B cell (primary cell): ENCODE data around the gene DAB2IP. TPM values are rescaled to one million over a fixed set of nuclear protein-coding genes. Genes with fewer than 3 reads are reported as not detected.

Experiments
- ATAC-seq: fragments of 200-7000 bp; cut with Tn5 transposase; one replicate; pipeline ENCODE4 v1.10.0; 2021; ENCODE audit warnings: low read depth, mild to moderate bottlenecking, moderate number of reproducible peaks, moderate library complexity
- CTCF ChIA-PET: fragments of 350-600 bp; sonication (Branson Sonifier 250); formaldehyde crosslinking; loops from one replicate; lab custom pipeline; 2021; ENCODE audit warnings: antibody characterized with exemption, inconsistent platforms; lab: Charles Lee
- POLR2A ChIA-PET: fragments of 350-600 bp; sonication (Branson Sonifier 250); formaldehyde crosslinking; loops from one replicate; lab custom pipeline; 2021; ENCODE audit warnings: antibody characterized with exemption; lab: Charles Lee
- DNase-seq: peaks from one replicate; pipeline ENCODE4 v3.0.0; 2013
- H2AFZ ChIP-seq: 2 replicates; pipeline ENCODE4 v1.6.1; 2012; ENCODE audit warnings: mild to moderate bottlenecking, low read depth, low read length; ENCODE audit not compliant: insufficient read depth, poor library complexity, severe bottlenecking
- H3K27ac ChIP-seq, 2 donors: 1 replicate in 1 of 2; 2 replicates in 1 of 2; pipeline ENCODE4 v1.5.1; 2012 to 2013; ENCODE audit warnings: low read length in 2 of 2, mild to moderate bottlenecking in 2 of 2, moderate library complexity in 1 of 2
- H3K27me3 ChIP-seq, 4 experiments: fragments of 200-600 bp in 1 of 4; sonication (generic) in 1 of 4; replicated peaks in 1 of 4; 1 replicate in 2 of 4; 2 replicates in 2 of 4; pipeline versions ENCODE4 v1.6.1 to v1.7.0; 2013 to 2016; ENCODE audit warnings: low read length in 3 of 4, mild to moderate bottlenecking in 2 of 4, mixed read lengths in 1 of 4, moderate library complexity in 1 of 4; ENCODE audit not compliant: insufficient read depth in 4 of 4, control insufficient read depth in 3 of 4; ENCODE audit errors: control extremely low read depth in 1 of 4
- H3K36me3 ChIP-seq, 2 experiments: replicated peaks in 1 of 2; 1 replicate in 1 of 2; 2 replicates in 1 of 2; pipeline versions ENCODE4 v1.6.1 to v1.7.1; 2013; ENCODE audit warnings: low read length in 1 of 2; ENCODE audit not compliant: insufficient read depth in 2 of 2, control insufficient read depth in 1 of 2; ENCODE audit errors: control extremely low read depth in 1 of 2, extremely low read depth in 1 of 2
- H3K4me1 ChIP-seq, 2 donors: fragments of 200-600 bp in 1 of 2; sonication (generic) in 1 of 2; 1 replicate in 1 of 2; 2 replicates in 1 of 2; pipeline versions ENCODE4 v1.5.1 to v1.6.1; 2013 to 2017; ENCODE audit warnings: low read length in 2 of 2; ENCODE audit not compliant: control insufficient read depth in 2 of 2, insufficient read depth in 2 of 2
- H3K4me2 ChIP-seq: replicated peaks from 2 replicates; pipeline ENCODE3; 2012; ENCODE audit warnings: mild to moderate bottlenecking, low read depth, low read length; ENCODE audit not compliant: poor library complexity, severe bottlenecking
- H3K4me3 ChIP-seq, 5 experiments: fragments of 200-600 bp in 1 of 5; sonication (generic) in 1 of 5; 1 replicate in 3 of 5; 2 replicates in 2 of 5; pipeline versions ENCODE4 v1.5.1 to v1.7.0; 2011 to 2016; ENCODE audit warnings: low read length in 4 of 5, mild to moderate bottlenecking in 4 of 5, low read depth in 2 of 5, control low read depth in 1 of 5, moderate library complexity in 1 of 5; ENCODE audit not compliant: insufficient read depth in 1 of 5; ENCODE audit errors: control extremely low read depth in 1 of 5, extremely low read depth in 1 of 5
- H3K79me2 ChIP-seq: fragments of 200-600 bp; sonication (generic); one replicate; pipeline ENCODE4 v1.6.0; 2016; ENCODE audit warnings: low read length; ENCODE audit not compliant: control insufficient read depth, insufficient read depth
- H3K9ac ChIP-seq: fragments of 200-600 bp; sonication (generic); 2 replicates; pipeline ENCODE4 v1.6.1; 2017; ENCODE audit warnings: mild to moderate bottlenecking, low read length, moderate library complexity
- H3K9me3 ChIP-seq, 3 donors: one replicate each; pipeline versions ENCODE4 v1.6.1 to v1.7.1; 2013; ENCODE audit warnings: low read length in 2 of 3; ENCODE audit not compliant: control insufficient read depth in 2 of 3, insufficient read depth in 1 of 3; ENCODE audit errors: control extremely low read depth in 1 of 3
- H4K20me1 ChIP-seq: 2 replicates; pipeline ENCODE4 v1.6.0; 2012; ENCODE audit warnings: mild to moderate bottlenecking, low read length; ENCODE audit not compliant: insufficient read depth, control insufficient read depth, poor library complexity, severe bottlenecking
- H3K27ac Mint-ChIP-seq: one replicate; pipeline ENCODE4 v1.8.0; 2021; ENCODE audit warnings: mixed read lengths
- H3K27me3 Mint-ChIP-seq: one replicate; pipeline ENCODE4 v1.8.0; 2021; ENCODE audit warnings: mixed read lengths
- H3K4me1 Mint-ChIP-seq: one replicate; pipeline ENCODE4 v1.8.0; 2021; ENCODE audit warnings: mixed read lengths
- H3K4me3 Mint-ChIP-seq: one replicate; pipeline ENCODE4 v1.8.0; 2021; ENCODE audit warnings: mixed read lengths
- H3K9me3 Mint-ChIP-seq: one replicate; pipeline ENCODE4 v1.8.0; 2022; ENCODE audit warnings: mixed read lengths; ENCODE audit not compliant: insufficient read depth
- EZH2 ChIP-seq: IDR thresholded peaks from 2 replicates; pipeline ENCODE4 v1.6.1; 2012; ENCODE audit warnings: borderline replicate concordance, low read depth, mild to moderate bottlenecking, moderate library complexity, low read length; ENCODE audit not compliant: insufficient read depth, poor library complexity, severe bottlenecking
- WGBS: methylation state at CpG from one replicate; pipeline ENCODE4 v1.1.5; 2013; ENCODE audit warnings: missing lambda C conversion rate; ENCODE audit not compliant: insufficient coverage; 5-methylcytosine and 5-hydroxymethylcytosine counted together
- intact Hi-C: fragments of 100-400 bp; cut with micrococcal nuclease; formaldehyde crosslinking; loops from one replicate; pipeline ENCODE4 v1.10.0; 2022
- polyA plus RNA-seq: library from polyadenylated mRNA; depleted of rRNA; stranded (reverse); fragments of >200 nt; gene quantifications from 2 replicates; pipeline ENCODE4 v1.2.3, GENCODE V29; 2012
- total RNA-seq, 2 donors: library from RNA; stranded (reverse); fragments of 120-200 nt in 1 of 2; gene quantifications; 1 replicate in 1 of 2; 2 replicates in 1 of 2; pipeline versions ENCODE4 v1.2.3 to v1.2.4, GENCODE V29; 2013 to 2022
- TF ChIP-seq, protein P1 (sequence below): fragments of 200-600 bp; IDR thresholded peaks from one replicate; pipeline ENCODE4 v1.8.0; 2022; ENCODE audit warnings: antibody characterized with exemption, mild to moderate bottlenecking

The DAB2IP gene
- total and polyA plus RNA-seq, 2 donors (not counting 1 experiment from before 2014, with no cell fraction given): 1.1 to 3.9 TPM

DNA sequence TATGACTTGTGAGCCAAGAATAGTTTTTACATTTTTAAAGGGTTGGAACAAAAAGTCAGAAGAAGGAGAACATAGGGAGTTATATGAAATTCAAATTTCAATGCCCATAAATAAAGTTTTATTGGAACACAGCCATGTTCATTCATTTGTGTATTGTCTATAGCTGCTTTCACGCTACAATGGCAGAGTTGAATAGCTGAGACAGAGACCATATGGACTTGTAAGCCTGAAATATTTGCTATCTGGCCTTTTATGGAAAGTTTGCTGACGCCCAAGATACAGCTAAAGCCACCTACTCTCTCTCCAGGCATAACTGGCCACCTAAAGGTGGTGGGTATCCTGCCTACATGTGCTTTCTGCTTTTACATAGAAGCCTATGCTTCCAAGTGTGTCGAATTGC, 10.9 kb downstream of the DAB2IP start:
- Mint-ChIP-seq H3K4me1 (no peaks in the 10 kb centered on the region), H3K9me3 (no peaks in the 10 kb centered on the region), H3K27me3 (peaks cover 55% of the 10 kb centered on the region), H3K27ac (no peak overlapping the region), H3K4me3 (no peak overlapping the region)
- Histone ChIP-seq H2AFZ (no peak overlapping the region), H3K4me3 (no peak overlapping the region), H3K27me3 (peaks cover 0 to 15% (median 4%) of the 10 kb centered on the region in 4 experiments), H3K27ac (no peak overlapping the region), H3K36me3 (no peaks in the 10 kb centered on the region), H3K4me2 (no peak overlapping the region), H4K20me1 (no peaks in the 10 kb centered on the region), H3K79me2 (no peaks in the 10 kb centered on the region), H3K9ac (no peak overlapping the region), H3K9me3 (no peaks in the 10 kb centered on the region), H3K4me1 (no peaks in the 10 kb centered on the region)
- POLR2A ChIA-PET: no interaction called here
- DNase-seq (no peak), ATAC-seq (no peak)
- TF ChIP-seq, protein P1, sequence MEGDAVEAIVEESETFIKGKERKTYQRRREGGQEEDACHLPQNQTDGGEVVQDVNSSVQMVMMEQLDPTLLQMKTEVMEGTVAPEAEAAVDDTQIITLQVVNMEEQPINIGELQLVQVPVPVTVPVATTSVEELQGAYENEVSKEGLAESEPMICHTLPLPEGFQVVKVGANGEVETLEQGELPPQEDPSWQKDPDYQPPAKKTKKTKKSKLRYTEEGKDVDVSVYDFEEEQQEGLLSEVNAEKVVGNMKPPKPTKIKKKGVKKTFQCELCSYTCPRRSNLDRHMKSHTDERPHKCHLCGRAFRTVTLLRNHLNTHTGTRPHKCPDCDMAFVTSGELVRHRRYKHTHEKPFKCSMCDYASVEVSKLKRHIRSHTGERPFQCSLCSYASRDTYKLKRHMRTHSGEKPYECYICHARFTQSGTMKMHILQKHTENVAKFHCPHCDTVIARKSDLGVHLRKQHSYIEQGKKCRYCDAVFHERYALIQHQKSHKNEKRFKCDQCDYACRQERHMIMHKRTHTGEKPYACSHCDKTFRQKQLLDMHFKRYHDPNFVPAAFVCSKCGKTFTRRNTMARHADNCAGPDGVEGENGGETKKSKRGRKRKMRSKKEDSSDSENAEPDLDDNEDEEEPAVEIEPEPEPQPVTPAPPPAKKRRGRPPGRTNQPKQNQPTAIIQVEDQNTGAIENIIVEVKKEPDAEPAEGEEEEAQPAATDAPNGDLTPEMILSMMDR: no peak
- no peak for TF ChIP-seq EZH2
- intact Hi-C loops: no loop called here
- CTCF ChIA-PET: interaction anchor here (0.6 kb wide), 1 partner anchor 22 kb away, joined by 3 read pairs; no protein-coding TSS in a partner anchor
- WGBS: no CpG with 5 or more reads among the region's 3 CpGs

DNA sequence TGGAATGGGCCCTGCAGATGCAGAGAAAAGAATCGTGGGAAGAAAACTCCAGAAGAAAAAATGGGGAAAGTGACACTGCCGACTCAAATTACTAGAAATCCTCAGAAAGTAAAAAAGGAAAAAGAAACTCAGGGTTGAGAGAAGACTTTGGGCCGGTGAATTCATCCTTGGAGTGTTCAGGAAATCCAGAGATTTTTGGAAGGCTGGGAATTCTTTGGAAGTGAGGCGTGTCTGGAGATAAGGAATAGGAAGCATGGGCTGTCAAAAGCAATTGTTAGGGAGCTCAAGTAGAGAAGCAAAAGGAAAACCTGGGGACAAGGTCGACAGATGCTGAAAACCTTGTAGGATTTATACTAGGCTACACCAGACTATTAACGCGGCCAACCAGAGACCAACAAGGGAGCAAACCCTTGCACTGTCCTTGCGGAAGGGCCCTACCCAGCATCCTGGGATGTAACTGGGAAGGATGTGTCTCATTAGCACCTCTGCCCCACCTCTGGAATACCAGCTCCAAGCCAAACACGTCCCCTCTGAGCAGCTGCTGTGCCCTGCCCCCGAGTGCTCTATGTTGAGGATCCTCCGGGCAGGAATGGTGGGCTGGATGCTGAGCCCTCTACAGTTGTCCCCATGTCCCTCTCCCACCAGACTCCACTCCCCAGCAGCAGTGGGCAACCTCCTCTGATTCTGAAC, 11.6 kb downstream of the DAB2IP start:
- Histone ChIP-seq H3K9me3 (no peaks in the 10 kb centered on the region), H3K27me3 (peaks cover 0 to 11% (median 4%) of the 10 kb centered on the region in 4 experiments), H3K27ac (no peak overlapping the region), H4K20me1 (no peaks in the 10 kb centered on the region), H3K4me3 (no peak overlapping the region), H3K4me2 (no peak overlapping the region), H2AFZ (no peak overlapping the region), H3K9ac (no peak overlapping the region), H3K4me1 (no peaks in the 10 kb centered on the region), H3K79me2 (no peaks in the 10 kb centered on the region), H3K36me3 (no peaks in the 10 kb centered on the region)
- 85% methylated on average over 10 of the region's 11 CpGs for WGBS
- Mint-ChIP-seq H3K27ac (no peak overlapping the region), H3K4me1 (no peaks in the 10 kb centered on the region), H3K27me3 (peaks cover 56% of the 10 kb centered on the region), H3K9me3 (no peaks in the 10 kb centered on the region), H3K4me3 (no peak overlapping the region)
- ChIA-PET CTCF (interaction anchor here (1.3 kb wide), 1 partner anchor 20 kb away, joined by 3 read pairs; no protein-coding TSS in a partner anchor), POLR2A (no interaction called here)
- no peak for ATAC-seq
- TF ChIP-seq, protein P1: no peak
- no peak for TF ChIP-seq EZH2
- no peak for DNase-seq
- intact Hi-C loops: no loop called here
